GM19438 (cell line): Measurements from ENCODE around the gene LRGUK.

Experiments used
- ATAC-seq: cut with Tn5 transposase; IDR thresholded peaks from one replicate; pipeline ENCODE4 v1.9.1; 2021; ENCODE audit warnings: low read depth; ENCODE audit not compliant: unreplicated experiment

Gene LRGUK

GRCh38 chr7:134182078-134182477 lies 54.9 kb downstream of the LRGUK start:
- no peak for ATAC-seq

GRCh38 chr7:134184767-134185166 lies 57.6 kb downstream of the LRGUK start:
- no peak for ATAC-seq

- no peak for ATAC-seq
Observed at GRCh38 chr7:134186027-134186426, 58.9 kb downstream of the LRGUK start.

DNA sequence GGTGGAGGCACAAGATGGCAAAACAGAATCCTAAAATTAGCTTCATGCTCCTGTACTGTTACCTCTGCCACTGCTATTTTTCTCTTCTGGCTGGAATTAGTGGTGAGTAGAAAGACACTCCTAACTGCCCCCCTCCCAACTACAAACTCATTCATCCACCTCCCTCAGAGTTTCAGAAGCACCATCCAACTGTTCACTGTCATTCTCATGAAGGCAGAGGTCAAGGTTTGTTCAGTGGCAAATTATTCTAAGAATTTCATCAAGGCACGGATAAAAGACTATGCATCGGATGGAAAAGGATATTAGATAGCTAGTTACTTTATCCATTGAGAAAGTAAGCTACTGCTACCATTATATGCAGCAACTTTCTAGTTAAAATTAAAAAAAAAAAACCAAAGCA lies 59.7 kb downstream of the LRGUK start:
- no peak for ATAC-seq

DNA sequence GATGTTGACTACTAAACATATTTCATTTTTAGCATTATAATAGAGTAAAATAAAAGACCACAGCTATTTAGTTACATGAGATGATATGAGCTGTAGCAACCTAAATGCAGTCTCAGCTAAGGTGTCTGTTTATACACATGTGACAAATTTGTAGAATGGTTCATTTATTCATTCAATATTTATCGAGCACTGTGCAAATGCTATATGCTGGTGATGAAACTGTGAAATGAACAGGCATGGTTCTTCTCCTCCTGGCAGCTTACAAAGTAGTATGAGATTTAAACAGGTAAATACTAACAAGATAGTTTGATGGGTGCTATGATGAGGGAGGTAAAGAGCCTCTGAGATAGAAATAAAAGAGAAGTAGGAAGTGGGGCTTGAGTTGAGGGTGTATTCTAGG lies 60.8 kb downstream of the LRGUK start:
- ATAC-seq: no peak

GRCh38 chr7:134188311-134188710 lies 61.2 kb downstream of the LRGUK start:
- no peak for ATAC-seq

DNA sequence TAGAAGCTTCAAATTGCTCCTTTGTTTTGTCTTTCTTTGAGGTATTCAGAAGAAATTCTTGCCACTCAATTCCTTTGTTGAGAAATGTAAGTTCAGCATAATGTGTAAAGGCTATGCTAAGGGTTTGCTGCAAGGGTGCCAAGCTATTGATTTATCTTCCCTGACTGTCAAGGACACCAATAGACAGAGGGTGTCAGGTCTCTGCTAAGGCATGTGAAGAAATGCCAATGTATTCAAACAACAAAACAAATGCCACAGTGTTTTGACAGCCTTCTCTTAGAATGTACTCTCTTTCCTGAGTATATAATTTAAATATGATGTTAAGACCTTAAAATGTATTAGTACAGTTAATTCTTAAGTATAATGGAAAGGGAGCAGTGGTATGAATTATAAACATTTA lies 62.4 kb downstream of the LRGUK start:
- ATAC-seq: no peak

- no peak for ATAC-seq
Observed at GRCh38 chr7:134191876-134192275, 64.7 kb downstream of the LRGUK start.

GRCh38 chr7:134193240-134193639 lies 66.1 kb downstream of the LRGUK start:
- ATAC-seq: no peak

- no peak for ATAC-seq
Observed at GRCh38 chr7:134195252-134195651, 68.1 kb downstream of the LRGUK start.

DNA sequence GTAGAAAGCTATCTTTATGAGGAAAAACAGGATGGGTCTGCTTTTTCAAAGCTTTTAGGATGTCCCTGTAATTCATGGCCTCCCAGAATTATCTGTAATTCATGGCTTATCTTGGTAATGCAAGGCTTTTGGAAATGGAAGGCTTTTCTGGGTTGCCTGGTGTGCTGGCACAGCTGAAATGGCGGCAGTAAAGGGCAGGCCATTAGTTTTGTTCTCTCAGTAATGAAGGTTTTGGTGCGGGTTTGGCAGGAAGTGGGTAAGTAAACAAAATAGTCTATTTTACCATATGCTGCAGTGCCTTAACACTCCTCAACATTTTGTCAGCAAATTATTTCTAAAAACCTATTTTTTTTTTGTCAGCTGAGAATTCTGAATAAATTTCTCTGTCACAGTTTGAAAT lies 69.3 kb downstream of the LRGUK start:
- ATAC-seq: no peak

- no peak for ATAC-seq
Observed at GRCh38 chr7:134197345-134197744, 70.2 kb downstream of the LRGUK start.

- ATAC-seq: no peak
Observed at GRCh38 chr7:134200970-134201369, 73.8 kb downstream of the LRGUK start.

- no peak for ATAC-seq
Observed at GRCh38 chr7:134201569-134202261, 74.6 kb downstream of the LRGUK start.

DNA sequence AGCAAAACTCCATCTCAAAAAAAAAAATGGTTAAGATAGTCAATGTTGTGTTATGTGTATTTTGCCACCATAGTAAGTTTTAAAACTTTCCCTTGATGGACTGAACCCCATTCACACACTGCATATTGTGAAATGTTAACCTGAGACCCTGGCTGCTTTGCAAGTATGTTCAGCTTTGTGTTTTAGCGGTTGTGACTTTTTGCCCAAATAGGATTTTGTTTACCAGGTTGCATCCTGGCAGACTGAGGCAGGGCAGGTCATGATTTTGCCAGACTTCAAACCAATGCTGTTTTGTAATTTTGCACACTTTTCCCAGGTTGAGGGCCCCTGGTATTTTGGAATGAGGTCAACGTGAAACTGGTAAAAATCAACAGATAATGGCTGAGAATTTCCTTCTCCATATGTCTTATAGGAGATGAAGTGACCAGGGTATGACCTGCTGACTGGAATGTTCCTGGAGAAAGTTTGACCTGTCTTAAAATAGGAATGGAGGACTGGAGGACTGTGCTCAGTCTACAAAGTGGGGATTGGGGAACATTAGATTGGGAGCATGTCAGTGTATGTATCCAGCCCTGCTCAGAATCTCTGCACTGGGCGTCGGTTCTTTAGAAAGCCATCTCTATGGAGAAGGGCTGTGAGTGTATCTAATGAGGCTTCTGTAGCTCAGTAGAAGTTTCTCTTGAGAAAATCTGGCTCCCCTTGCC lies 76.2 kb downstream of the LRGUK start:
- ATAC-seq: no peak

- ATAC-seq: no peak
Observed at GRCh38 chr7:134209322-134210015, 82.3 kb downstream of the LRGUK start.

DNA sequence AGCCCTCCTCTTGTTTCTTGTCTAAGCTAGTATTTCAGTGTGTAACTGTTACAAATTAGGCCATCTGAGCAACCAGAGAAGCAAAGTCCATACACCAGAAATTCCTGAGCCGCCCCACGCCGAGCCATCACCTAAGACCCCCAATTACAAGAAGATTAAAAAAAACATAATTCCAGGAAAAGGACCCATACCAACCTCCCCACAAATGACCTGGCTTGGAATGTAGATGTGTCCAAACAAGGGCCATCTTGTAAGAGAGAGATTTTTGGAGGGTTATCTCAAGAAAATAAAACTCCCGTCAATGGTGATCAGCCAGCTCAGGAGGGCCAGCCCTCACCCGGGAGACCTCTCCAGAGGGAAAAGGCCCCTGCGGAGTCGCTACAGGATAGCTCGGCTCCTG lies 83.1 kb downstream of the LRGUK start:
- no peak for ATAC-seq

GRCh38 chr7:134210976-134211663 lies 84.0 kb downstream of the LRGUK start:
- no peak for ATAC-seq

- ATAC-seq: no peak
Observed at GRCh38 chr7:134211817-134212216, 84.7 kb downstream of the LRGUK start.

DNA sequence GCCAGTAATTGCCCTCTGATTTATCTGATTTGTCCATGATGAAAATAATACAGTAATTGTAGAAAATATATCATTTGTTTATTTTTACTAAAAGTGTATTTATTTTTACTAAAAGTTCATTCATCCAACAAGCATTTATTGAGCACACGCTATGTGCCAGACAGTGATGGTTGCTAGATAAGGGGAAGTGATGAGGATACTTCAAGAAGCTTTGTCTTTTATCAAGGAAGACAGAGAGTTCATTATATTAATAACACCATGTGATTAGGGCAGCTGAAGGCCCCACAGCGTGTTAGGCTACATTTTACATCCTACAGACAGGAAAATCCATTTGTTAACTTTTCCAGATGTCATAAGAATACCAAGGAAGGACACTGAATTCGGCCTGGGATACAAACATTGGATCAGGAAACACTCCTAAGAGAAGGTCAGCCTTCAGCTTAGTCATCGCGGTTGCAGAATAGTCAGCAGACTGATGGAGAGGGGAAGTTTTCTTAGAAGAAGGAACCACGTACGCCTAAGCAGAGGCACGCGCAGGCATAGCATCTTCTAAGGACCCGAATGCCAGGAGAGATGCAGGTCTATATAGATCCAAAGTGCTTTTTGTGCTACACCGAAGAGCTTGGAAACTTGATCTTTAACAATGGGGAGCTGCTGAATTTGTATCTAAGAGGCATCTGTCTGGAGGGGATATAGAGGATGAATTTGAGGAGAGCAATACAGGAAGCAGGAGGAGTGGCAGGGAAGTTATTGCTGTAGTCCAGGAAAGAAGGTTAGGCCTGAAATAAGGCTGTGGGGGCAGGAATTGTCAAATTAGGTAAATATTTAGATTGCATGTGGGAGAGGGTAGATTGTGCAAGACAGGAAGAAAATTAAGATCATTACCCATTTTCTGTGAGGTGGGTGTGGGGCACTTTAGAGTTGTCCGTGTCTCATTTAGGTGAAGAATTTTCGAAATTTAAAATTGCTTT lies 85.7 kb downstream of the LRGUK start:
- no peak for ATAC-seq
